ENCODE data around the gene FKBP10. TPM values are rescaled to one million over a fixed set of nuclear protein-coding genes. Genes with fewer than 3 reads are reported as not detected.

Gene FKBP10
- polyA plus RNA-seq, 1 of the 3 experiments (the other 2 are of a cell fraction): 360 TPM

DNA sequence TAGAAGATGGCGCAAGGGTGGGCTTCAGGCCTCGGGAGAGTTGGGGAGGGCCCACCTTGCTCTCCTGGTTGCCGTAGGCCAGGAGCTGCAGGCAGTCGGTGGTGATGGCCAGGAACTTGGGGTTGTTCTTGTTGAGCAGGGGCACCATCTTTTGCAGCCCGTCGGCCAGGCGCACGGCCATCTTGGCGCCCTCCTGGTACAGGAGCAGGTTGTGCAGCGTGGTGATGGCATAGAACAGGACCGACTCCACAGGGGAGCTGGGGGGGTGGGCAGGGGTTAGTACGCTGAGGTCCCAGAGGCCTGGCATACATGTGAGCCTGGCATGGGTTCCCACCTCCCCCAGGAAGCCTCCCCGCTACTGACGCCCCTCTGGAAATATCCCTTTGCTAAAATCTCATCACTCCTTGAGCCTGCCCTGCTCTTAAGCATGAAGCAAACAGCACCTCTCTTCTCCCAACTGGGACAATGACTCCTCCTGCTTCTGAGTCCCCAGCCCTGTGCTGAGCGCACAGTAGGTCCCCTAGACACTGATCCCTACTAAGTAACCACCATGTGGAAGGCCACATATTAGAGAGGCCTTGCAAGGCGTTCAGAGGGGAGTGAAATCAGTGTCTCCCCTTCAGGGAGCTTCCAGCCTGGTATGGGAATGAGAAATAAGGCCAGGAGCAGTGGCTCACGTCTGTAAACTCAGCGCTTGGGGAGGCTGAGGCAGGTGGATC is 45.3 kb upstream of the FKBP10 start:
- Histone ChIP-seq H3K27ac (ENCODE audit: low read depth in 2 of 2, low read length in 1 of 2) (no peak overlapping the region), H3K4me1 (ENCODE audit: control insufficient read depth in 1 of 2, insufficient read depth in 2 of 2, low read depth in 1 of 2, low read length in 1 of 2) (peaks cover 0 to 6% of the 10 kb centered on the region in 2 experiments; a peak in 1 of 4 replicates), H3K9ac (no peak overlapping the region), H3K9me3 (no peaks in the 10 kb centered on the region), H3K36me3 (replicated peaks in 1 of 2; ENCODE audit: control insufficient read depth in 1 of 2, insufficient read depth in 2 of 2, low read length in 1 of 2) (peaks cover 0 to 11% of the 10 kb centered on the region in 2 experiments), H3F3A (replicated peaks; ENCODE audit: insufficient read depth) (peaks cover 3% of the 10 kb centered on the region), H2AFZ (ENCODE audit: low read depth) (no peak overlapping the region), H3K9me2 (no peaks in the 10 kb centered on the region), H3K79me2 (ENCODE audit: insufficient read depth) (no peaks in the 10 kb centered on the region), H4K20me1 (ENCODE audit: insufficient read depth) (no peaks in the 10 kb centered on the region), H3K4me2 (no peak overlapping the region), H3K4me3 (ENCODE audit: low read depth in 2 of 2, low read length in 1 of 2) (no peak overlapping the region), H3K27me3 (ENCODE audit: insufficient read depth) (no peaks in the 10 kb centered on the region)
- CTCF ChIA-PET: interaction anchor here (0.8 to 2.3 kb wide), 4 partner anchors 9 to 119 kb away, joined by 3 to 7 read pairs (median 4); no protein-coding TSS in a partner anchor
- TF ChIP-seq, protein P1, sequence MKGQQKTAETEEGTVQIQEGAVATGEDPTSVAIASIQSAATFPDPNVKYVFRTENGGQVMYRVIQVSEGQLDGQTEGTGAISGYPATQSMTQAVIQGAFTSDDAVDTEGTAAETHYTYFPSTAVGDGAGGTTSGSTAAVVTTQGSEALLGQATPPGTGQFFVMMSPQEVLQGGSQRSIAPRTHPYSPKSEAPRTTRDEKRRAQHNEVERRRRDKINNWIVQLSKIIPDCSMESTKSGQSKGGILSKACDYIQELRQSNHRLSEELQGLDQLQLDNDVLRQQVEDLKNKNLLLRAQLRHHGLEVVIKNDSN (IDR thresholded peaks at IDR 0.05; ENCODE audit: borderline replicate concordance, low read depth): no peak
- TF ChIP-seq FOXM1 (IDR thresholded peaks at IDR 0.05; ENCODE audit: low read depth): no peak
- TF ChIP-seq, protein P2, sequence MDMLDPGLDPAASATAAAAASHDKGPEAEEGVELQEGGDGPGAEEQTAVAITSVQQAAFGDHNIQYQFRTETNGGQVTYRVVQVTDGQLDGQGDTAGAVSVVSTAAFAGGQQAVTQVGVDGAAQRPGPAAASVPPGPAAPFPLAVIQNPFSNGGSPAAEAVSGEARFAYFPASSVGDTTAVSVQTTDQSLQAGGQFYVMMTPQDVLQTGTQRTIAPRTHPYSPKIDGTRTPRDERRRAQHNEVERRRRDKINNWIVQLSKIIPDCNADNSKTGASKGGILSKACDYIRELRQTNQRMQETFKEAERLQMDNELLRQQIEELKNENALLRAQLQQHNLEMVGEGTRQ (IDR thresholded peaks at IDR 0.05; ENCODE audit: borderline replicate concordance, low read depth, low read length): no peak
- TF ChIP-seq JUND (IDR thresholded peaks at IDR 0.05): no peak
- no peak for TF ChIP-seq RFX5 (IDR thresholded peaks at IDR 0.05; ENCODE audit: low read length)
- TF ChIP-seq GABPA (IDR thresholded peaks at IDR 0.05; ENCODE audit: low read depth): no peak
- no peak for TF ChIP-seq NFIC (IDR thresholded peaks at IDR 0.05; ENCODE audit: borderline replicate concordance)
- TF ChIP-seq TAF1 (IDR thresholded peaks at IDR 0.05; ENCODE audit: borderline replicate concordance, low read depth, low read length): no peak
- no peak for TF ChIP-seq EZH2phosphoT487 (IDR thresholded peaks at IDR 0.05; ENCODE audit: borderline replicate concordance, low read depth)
- TF ChIP-seq MEF2A (IDR thresholded peaks at IDR 0.05; ENCODE audit: borderline replicate concordance, low read depth): no peak
- no peak for TF ChIP-seq CHD2 (IDR thresholded peaks at IDR 0.05; ENCODE audit: low read length, partially characterized antibody)
- TF ChIP-seq FOSL2 (IDR thresholded peaks at IDR 0.05; ENCODE audit: borderline replicate concordance, low read depth): no peak
- no peak for TF ChIP-seq RAD21 (IDR thresholded peaks at IDR 0.05; ENCODE audit: low read length)
- TF ChIP-seq, protein P3, sequence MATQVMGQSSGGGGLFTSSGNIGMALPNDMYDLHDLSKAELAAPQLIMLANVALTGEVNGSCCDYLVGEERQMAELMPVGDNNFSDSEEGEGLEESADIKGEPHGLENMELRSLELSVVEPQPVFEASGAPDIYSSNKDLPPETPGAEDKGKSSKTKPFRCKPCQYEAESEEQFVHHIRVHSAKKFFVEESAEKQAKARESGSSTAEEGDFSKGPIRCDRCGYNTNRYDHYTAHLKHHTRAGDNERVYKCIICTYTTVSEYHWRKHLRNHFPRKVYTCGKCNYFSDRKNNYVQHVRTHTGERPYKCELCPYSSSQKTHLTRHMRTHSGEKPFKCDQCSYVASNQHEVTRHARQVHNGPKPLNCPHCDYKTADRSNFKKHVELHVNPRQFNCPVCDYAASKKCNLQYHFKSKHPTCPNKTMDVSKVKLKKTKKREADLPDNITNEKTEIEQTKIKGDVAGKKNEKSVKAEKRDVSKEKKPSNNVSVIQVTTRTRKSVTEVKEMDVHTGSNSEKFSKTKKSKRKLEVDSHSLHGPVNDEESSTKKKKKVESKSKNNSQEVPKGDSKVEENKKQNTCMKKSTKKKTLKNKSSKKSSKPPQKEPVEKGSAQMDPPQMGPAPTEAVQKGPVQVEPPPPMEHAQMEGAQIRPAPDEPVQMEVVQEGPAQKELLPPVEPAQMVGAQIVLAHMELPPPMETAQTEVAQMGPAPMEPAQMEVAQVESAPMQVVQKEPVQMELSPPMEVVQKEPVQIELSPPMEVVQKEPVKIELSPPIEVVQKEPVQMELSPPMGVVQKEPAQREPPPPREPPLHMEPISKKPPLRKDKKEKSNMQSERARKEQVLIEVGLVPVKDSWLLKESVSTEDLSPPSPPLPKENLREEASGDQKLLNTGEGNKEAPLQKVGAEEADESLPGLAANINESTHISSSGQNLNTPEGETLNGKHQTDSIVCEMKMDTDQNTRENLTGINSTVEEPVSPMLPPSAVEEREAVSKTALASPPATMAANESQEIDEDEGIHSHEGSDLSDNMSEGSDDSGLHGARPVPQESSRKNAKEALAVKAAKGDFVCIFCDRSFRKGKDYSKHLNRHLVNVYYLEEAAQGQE (IDR thresholded peaks at IDR 0.05; ENCODE audit: low read depth, low read length): no peak
- no peak for TF ChIP-seq TCF12 (IDR thresholded peaks at IDR 0.05)
- no peak for TF ChIP-seq RXRA (IDR thresholded peaks at IDR 0.05; ENCODE audit: borderline replicate concordance, low read depth)
- TF ChIP-seq YY1 (IDR thresholded peaks at IDR 0.05; ENCODE audit: low read depth): no peak
- TF ChIP-seq EP300 (IDR thresholded peaks at IDR 0.05; ENCODE audit: borderline replicate concordance in 1 of 2, low read depth in 1 of 2, low read length in 1 of 2): no peak
- TF ChIP-seq, protein P4, sequence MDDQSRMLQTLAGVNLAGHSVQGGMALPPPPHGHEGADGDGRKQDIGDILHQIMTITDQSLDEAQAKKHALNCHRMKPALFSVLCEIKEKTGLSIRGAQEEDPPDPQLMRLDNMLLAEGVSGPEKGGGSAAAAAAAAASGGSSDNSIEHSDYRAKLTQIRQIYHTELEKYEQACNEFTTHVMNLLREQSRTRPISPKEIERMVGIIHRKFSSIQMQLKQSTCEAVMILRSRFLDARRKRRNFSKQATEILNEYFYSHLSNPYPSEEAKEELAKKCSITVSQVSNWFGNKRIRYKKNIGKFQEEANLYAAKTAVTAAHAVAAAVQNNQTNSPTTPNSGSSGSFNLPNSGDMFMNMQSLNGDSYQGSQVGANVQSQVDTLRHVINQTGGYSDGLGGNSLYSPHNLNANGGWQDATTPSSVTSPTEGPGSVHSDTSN (IDR thresholded peaks at IDR 0.05): no peak
- WGBS (ENCODE audit: low lambda C conversion rate): 93% methylated on average over 11 of the region's 18 CpGs
- DNase-seq: peak; percentile 12
- POLR2A ChIA-PET: interaction anchor here (0.6 kb wide), 1 partner anchor 78 kb away, joined by 3 read pairs; no protein-coding TSS in a partner anchor
